NCI-H2081 treated with DMSO at 0.1 percent for 48 hours (cell line): ENCODE results near the gene ASPSCR1.

ENCODE experiments used
- DNase-seq: peaks from one replicate; lab custom pipeline; 2025; lab: John Stamatoyannopoulos, UW

The ASPSCR1 gene

DNA sequence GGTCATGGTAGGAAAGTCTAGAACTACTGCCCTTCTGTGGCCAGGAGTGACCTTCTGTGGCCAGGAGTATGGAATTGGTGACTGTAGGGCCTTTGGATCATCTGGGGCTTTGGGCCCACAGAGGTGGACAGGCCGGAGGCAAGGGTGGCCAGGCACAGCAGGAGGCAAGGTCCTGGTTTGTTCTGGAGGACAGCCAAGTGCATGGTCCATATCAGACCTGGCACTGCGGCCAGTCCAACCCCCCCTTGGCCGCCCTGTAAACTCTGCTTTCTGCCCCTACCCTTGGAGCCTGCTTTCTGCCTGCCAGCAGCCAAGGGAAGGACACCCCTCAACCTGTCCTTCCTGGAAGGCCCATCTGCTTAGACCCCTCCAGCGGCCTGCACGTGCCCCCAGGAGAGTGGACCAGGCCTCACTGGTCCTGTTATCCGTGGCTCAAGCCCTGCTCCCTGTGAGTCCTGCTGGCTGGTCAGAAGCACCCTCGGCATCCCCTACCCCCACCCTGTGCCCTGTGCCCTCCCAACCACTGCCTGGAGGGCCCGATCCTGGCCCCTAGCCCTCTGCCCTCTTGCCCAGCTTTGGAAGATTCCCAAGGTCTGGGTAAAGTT lies 62.4 kb downstream of the ASPSCR1 start:
- no peak for DNase-seq

DNA sequence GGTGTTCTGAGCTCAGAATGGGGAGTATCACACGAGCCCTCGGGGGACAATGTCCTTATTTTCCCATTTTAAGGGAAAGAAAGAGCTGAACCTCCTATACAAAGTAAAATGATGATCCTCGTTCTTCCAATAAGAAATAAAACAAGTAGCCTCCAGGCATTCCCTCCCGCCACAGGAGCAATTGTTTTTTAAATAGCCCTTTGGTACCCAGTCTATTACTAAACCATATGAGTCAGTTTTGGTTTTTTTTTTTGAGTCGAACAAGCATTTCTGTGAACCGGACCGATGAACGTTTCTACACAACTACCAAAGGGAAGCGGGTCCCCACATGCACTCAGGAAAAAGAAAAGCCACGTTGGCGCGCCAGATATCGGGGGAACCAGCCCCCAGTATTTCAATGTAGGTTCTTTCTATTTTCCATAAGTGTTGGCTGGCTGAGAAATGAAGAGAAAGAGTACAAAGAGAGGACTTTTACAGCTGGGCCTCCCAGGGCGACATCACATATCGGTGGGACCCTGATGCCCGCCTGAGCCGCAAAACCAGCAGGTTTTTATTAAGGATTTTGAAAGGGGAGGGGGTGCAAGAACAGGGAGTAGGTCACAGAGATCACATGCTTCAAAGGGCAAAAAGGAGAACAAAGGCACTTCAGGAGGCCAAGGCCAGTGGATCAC lies 63.9 kb downstream of the ASPSCR1 start:
- no peak for DNase-seq

DNA sequence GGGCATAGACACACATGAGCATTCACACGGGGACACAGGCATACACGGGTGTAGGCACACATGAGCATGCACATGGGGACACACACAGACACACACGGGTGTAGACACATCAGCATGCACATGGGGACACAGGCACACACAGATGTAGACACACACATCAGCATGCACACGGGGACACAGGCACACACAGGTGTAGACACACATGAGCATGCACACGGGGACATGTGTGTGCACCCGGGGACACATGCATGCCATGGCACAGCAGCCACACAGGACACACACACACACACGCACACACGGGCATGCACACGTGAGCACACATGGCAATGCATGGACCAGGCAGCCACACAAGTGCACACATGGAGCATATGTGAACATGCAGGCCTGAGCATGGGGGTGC lies 65.2 kb downstream of the ASPSCR1 start:
- DNase-seq: no peak

DNA sequence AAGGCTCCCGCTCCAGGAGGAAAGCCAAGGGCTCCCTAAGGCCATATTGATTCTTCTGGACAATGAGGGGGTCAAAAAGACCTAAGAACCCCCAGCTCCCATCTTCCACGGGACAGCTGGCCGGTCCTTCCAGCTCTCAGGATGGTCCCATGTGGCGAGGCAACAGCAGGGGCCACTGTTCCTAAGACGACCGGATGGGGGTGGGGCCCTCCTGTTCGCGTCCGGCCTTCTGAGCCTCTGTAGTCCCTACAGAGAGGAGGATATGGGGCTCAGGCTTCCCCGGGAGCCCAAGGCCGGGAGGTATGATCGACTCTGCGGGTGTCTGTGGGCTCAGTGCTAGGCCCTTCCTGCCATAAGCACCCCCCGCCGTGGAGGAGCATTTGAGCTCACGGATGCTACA lies 66.1 kb downstream of the ASPSCR1 start:
- no peak for DNase-seq

DNA sequence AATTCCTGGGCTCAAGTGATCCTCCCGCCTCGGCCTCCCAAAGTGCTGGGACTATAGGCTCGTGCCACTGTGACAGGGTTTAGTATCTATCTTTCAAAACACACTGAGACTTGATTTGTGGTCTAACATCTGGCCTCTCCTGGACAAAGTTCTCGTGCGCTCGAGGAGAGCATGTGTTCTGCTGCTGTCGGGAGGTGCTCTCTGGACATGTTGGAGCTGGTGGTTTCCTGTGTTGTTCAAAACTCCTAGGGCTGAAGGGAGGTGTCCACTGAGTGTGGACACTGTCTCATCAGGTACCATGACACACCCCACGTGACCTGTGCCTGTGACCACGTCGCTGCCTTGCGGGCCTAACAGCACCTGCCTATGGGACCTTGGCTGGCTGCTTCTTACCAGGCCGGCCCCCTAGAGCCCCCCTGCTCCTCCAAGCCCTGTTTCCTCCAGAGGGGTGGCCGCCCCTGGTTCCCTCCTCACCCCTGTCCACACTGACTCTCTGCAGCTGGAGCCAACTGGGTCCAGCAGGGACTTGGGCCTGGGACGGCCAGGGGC lies 68.6 kb downstream of the ASPSCR1 start:
- no peak for DNase-seq

DNA sequence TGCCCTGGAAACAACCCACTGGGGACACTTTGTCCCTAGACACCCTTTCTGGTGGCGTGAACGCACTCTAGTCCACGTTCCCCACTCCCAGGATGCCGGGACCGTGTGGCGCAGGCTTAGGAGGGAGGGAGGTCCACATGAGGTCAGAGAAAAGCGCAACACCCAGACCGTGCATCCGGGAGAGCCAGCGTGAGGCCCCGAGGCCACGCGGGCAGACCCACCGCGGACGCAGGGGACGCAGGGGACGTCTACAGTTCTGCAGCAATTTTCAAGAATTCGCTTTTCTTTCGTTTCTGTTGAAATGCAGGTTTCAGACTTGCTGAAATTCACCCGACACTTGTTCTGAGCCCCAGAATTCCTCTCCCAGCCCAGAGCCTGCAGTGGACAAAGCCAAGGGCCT lies 69.5 kb downstream of the ASPSCR1 start:
- no peak for DNase-seq

DNA sequence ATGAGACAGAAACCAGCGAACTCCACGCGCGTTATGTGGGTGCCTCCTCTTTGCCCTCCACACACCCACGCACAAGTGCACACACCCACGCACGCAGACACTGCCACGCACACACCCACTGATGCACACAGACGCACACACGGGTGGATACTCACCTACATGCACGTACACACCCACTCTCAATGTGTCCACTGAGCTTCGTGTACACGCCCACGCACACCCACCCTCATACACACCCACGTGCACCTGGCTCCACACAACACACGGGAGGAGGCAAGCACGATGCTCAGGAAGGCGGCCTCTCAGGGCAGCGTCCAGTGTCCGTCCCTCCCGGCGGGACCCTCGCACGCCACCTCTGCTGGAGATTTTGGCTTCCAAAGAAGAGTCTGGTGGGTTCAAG lies 70.0 kb downstream of the ASPSCR1 start:
- no peak for DNase-seq

DNA sequence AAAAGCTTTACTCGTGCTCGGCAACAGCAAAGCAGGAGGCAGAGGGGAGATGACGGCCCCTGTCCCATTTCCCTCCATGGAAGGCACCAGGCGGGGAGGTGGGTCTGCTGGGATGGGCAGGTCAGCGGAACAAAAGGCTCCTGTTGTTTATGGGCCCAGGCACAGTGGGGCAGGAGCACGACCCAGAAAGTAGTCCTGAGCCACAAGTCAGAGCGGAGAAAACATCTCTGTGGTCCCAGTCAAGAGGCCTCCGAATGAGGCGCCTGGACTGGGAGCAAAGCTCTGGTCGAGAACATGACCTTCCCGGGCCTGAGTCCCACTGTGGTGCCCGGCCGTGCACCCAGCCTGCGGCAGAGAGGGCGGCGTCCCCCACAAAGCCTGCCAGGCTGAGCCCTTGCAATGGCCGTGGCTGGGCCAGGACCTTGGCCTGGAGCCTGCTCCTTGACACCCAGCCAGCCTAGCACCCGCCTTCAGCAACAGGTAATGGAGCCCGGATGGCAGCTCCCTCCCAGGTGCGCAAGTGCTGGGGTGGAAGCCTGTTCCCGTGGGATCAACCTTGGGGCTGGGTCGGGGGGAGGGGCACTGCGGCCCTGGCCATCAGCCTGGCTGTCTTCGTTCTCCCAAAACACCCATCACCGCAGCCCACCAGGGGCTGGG lies 70.6 kb downstream of the ASPSCR1 start:
- DNase-seq: no peak

DNA sequence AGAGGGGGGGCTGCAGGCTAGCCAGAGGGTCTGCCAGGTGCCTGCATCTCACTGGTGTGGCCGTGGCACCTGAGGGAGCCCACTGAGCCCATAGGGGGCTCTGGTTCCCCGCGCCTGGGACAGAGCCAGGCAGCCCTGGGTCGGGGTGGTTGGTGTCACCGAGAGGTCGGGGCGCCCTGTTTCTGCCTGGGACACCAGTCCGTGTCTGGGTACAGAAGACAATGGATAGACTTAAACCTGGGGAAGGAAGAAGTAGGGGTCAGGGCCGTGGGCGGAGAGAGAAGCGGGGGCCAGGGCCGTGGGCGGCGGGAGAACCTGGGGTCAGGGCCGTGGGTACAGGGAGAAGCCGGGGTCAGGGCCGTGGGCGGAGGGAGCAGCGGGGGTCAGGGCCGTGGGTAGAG lies 71.1 kb downstream of the ASPSCR1 start:
- DNase-seq: no peak

DNA sequence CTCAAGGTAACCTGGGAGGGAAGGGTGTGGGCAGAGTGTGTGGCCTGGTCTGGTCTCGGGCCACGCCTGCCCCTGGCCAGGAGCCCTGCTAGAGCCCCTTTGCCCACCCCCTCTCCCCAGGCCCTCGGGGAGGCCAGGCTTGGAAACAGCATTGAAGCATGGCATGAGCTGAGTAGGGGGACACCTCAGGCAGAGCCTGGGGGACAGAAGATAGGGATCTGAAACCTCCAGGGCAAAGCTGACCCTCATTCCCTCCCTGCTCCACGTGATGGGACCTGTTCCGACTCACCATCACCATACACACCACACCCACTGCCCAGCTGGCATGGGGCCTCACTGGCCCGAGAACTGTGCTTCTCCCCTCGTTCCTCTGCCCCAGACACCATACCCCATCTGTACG lies 71.7 kb downstream of the ASPSCR1 start:
- no peak for DNase-seq

DNA sequence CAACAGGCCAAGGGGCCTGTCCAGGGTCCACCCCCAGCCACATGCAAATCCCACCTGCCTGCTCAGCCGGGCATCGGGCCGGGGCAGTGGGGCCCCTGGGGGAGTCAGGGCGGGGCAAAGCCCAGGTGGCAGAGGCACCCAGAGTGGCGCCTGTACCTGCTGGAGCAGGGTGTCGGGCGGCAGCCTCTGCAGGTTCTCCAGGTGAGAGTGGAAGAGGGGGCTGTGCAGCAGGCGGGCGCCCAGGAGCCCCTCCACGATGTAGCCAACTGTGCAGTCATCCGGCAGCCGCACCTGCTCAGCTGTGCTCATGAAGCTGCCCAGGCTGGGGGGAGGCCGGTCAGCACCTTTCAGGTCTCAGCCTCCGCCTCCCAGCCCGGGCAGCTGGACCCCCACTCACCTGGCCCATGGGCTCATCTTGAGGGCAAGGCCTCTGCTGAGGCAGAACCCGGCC lies 72.1 kb downstream of the ASPSCR1 start:
- no peak for DNase-seq

DNA sequence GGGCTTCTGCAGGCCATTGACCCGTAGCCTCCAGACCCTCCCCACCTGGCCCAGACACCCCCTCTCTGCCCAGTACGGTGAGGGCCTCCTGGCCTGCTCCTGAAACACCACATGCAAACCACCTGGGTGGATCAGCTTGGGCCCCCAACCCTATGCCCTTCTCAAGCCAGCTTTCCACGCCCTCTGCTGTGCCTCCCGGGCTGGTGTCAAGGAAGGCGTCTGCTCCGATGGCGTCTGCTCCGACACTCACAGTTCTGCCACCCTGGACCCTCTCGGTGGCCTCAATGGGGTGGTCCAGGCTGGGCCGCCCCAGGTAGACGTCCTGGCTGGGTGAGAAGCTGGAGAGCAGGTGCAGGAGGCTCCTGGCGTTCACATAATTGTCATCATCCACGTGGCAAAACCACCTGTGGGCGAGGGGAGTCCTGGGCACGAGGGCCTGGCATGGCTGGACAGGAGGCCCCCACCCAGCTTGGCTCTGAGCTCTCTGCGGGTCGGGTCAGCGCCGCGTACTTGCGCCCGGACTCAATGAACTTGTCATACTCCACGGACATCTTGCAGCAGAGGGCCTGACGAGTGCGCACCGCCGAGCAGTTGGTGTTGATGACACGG lies 72.8 kb downstream of the ASPSCR1 start:
- DNase-seq: no peak

DNA sequence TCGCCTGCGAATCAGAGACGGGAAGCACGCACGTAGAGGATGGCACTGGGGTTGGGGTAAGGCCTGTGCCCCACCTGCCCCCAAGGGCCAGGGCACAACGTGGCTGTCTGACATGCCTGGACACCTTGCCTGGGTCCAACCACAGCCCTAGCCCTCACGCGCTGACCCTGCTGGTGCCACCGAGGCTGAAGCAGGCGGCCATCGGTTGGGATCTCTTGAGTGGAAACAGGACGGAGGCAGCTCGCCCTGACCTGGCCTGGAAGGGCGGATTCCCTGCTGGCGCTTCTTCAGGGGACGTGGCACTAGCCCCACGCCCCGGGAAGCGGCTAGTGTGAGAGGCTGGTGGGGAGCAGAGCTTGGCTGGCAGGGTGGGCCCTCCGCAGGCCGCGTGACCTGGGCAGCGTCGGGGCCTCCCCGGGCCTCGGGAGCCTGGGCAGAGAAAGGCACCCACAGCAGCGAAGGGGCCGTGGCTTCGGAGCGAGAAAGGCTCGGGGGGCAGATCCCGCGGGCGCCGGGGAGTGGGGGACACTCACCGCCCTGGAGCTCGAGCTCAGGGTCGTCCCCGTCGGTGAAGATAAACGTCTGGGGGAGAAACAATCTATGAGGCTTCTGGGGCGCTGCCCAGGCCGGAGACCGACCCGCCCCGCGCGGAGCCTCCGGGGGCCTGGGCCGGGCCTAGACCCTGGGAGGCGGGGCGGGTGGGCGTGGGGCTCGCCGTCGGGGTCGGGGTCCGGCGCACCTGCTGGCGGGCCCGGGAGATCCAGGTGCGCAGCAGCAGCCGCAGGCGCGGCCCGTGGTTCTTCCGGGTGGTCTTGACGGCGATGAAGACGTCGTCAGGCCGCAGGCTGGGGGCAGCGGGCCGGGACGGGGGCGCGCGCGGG lies 73.6 kb downstream of the ASPSCR1 start:
- DNase-seq: no peak

DNA sequence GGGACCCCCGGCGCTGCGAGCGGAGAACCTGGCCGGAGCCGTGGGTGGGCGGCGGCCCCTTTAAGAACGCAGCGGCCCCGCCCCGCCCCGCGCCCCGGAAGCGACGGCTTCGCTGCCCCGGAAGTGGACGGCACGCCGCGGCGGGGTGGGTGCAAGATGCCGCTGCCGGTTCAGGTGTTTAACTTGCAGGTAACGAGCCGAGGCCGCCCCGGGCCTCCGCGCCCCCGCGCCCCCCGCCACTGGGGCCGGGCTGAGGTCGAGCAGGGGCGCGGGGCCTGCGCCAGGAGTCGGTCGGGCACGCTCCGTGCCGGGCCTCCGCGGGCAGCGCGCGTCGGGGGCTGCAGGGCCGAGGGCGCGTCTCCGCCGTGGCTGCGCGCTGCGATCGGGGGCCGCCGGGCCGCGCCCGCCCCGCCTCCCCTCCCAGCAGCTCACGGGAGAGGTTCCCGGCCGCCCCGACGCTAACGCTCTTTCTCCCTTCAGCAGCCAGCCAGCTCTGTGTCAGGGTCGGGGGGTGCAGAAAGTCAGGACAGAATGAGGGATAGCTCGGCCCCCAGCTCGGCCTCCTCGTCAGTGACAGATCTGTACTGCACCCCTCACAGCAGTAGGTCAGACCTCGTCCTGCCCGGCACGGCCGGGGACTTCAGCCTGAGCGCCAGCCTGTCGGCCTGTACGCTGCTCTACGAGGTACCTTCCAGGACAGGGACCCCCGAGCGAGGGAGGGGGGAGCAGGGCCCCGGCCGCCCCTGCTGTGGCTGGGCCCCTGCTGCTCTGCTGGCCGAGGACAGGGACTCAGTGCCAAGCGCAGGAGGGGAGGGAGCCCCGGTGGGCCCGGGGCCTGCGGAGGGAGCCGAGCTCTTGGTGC lies 74.6 kb downstream of the ASPSCR1 start, which contains the start of the genes GPS1 and RFNG:
Gene GPS1 (plus strand): TSS at position 123 of the 862 bp plus-strand sequence. CDS start 34 bp downstream, at position 157.
Gene RFNG (minus strand): TSS at position 36 of the 862 bp plus-strand sequence. CDS start 45 bp downstream, outside the sequence.
- no peak for DNase-seq

DNA sequence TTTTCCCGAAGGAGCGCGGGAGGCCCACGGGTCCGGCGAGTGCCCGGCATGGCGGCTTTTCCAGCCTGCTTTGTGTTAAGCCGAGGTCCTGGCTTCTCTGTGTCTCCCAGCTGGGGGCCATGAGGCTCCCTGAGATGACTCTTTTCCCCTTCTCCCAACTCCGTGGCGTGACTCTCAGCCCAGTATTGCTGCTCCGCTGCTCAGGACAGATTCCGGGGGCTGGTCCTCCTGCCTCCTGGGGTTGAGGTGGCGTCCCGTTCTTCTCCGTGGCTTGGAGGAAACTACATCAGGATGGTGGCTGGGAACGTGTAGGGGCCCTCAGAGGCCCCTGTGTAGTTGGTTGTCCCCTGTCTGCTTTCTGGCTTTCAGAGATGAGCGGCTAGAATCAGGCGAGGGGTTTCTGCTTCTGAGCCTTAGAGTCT lies 75.2 kb downstream of the ASPSCR1 start:
- DNase-seq: no peak

DNA sequence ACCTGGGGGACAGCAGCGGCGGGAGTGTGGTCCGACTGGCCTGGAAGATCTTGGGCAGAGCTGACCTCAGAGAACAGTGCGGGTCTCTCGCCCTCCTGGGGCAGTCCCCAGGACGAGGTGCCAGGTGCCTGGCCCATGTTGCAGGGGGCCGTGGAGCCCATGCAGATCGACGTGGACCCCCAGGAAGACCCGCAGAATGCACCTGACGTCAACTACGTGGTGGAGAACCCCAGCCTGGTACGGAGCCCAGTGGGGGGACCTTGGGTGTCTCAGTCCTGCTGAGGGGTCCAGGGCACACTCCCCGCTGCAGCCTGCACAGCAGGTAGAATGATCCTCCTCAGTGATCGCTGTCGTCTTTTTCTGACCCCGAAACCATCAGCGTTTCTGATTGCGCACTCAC lies 75.7 kb downstream of the ASPSCR1 start:
- no peak for DNase-seq

DNA sequence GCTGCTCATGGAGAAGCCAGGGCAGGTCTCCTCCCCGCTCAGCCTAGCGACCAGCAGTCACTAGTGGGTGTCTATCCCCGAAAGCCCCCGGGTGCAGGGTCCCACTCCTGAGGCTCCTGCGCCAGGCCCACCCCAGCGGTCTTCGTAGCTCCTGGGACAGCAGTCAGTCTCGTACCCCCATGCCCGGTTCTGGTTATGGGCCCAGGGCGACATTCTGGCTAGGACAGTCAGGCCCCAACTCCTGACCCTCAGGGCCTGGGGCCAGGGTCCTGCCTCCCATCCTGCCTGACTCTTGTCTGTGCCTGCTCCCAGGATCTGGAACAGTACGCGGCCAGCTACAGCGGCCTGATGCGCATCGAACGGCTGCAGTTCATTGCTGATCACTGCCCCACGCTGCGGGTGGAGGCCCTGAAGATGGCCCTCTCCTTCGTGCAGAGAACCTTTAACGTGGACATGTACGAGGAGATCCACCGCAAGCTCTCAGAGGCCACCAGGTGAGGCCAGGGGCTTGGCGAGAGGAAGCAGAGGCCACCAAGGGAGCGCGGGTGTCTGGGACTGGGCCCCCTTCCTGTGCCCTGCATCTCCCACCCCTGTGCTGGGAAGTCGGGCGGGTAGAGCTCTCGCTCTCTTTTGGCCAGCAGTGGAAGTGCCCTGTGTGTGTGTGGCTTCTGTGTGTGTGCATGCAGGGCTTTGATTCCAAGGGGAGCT lies 76.3 kb downstream of the ASPSCR1 start:
- no peak for DNase-seq

DNA sequence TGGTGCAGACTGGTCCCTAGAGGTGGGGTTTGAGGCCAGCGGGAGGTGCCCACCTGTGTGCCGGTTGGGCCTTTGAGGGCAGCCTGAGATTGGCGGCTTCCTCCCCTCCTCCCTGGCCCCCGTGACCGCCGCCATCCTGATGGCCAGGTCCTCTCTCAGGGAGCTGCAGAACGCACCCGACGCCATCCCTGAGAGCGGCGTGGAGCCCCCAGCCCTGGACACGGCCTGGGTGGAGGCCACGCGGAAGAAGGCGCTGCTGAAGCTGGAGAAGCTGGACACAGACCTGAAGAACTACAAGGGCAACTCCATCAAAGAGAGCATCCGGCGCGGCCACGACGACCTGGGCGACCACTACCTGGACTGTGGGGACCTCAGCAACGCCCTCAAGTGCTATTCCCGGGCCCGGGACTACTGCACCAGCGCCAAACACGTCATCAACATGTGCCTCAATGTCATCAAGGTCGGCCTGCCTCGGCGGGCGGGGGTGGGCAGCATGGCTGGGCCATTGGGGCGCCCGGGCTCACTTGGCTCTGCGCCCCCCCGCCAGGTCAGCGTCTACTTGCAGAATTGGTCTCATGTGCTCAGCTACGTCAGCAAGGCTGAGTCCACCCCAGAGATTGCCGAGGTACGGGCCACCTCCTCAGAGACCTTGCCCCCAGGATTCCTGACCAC lies 77.1 kb downstream of the ASPSCR1 start:
- DNase-seq: no peak
